IMR-90 (cell line): Measurements from ENCODE around the gene ICAM4.

Source experiments
- CEBPB ChIP-seq: IDR thresholded peaks from 2 replicates; pipeline ENCODE4 v1.6.1; 2012; ENCODE audit warnings: low read depth, low read length, improper control_type of control experiment
- CHD1 ChIP-seq: IDR thresholded peaks from 2 replicates; pipeline ENCODE4 v1.6.1; 2012; ENCODE audit warnings: low read depth, low read length, improper control_type of control experiment
- CTCF ChIP-seq: conservative IDR thresholded peaks from 2 replicates; pipeline ENCODE4 v1.5.1; 2012; ENCODE audit warnings: mild to moderate bottlenecking, low read depth, low read length, improper control_type of control experiment
- FOS ChIP-seq: fragments of 150-350 bp; IDR thresholded peaks from 2 replicates; pipeline ENCODE4 v1.6.1; 2016; ENCODE audit warnings: low read depth, low read length
- MAFK ChIP-seq: IDR thresholded peaks from 2 replicates; pipeline ENCODE4 v1.6.1; 2012; ENCODE audit warnings: low read depth, low read length, improper control_type of control experiment
- MAZ ChIP-seq: IDR thresholded peaks from 2 replicates; pipeline ENCODE4 v1.6.1; 2012; ENCODE audit warnings: low read depth, mild to moderate bottlenecking, low read length, improper control_type of control experiment, moderate library complexity, borderline replicate concordance
- MXI1 ChIP-seq: IDR thresholded peaks from 2 replicates; pipeline ENCODE4 v1.6.1; 2012; ENCODE audit warnings: low read depth, mild to moderate bottlenecking, low read length, moderate library complexity, borderline replicate concordance
- POLR2A ChIP-seq: IDR thresholded peaks from 2 replicates; pipeline ENCODE4 v1.6.1; 2012; ENCODE audit warnings: mild to moderate bottlenecking, low read depth, low read length
- RAD21 ChIP-seq: IDR thresholded peaks from 2 replicates; pipeline ENCODE4 v1.6.1; 2012; ENCODE audit warnings: low read length, improper control_type of control experiment
- RFX5 ChIP-seq: IDR thresholded peaks from 2 replicates; pipeline ENCODE4 v1.8.0; 2012; ENCODE audit warnings: low read depth, mild to moderate bottlenecking, low read length, moderate library complexity
- SMC3 ChIP-seq: fragments of 150-350 bp; IDR thresholded peaks from 2 replicates; pipeline ENCODE4 v1.6.1; 2016; ENCODE audit warnings: low read depth, mild to moderate bottlenecking, antibody characterized with exemption, low read length, moderate library complexity
- USF2 ChIP-seq: fragments of 150-350 bp; IDR thresholded peaks from 2 replicates; pipeline ENCODE4 v1.6.1; 2017; ENCODE audit warnings: mild to moderate bottlenecking, antibody characterized with exemption, low read length, low read depth
- TF ChIP-seq, protein P1 (sequence below): fragments of 150-350 bp; IDR thresholded peaks from 2 replicates; pipeline ENCODE4 v1.6.1; 2016; ENCODE audit warnings: low read depth, mild to moderate bottlenecking, low read length, moderate library complexity, borderline replicate concordance

- TF ChIP-seq CTCF (no peak), USF2 (no peak), RAD21 (no peak), CEBPB (no peak), CHD1 (no peak), MXI1 (no peak), POLR2A (no peak), MAFK (no peak), RFX5 (no peak), SMC3 (no peak), FOS (no peak), MAZ (no peak)
- TF ChIP-seq, protein P1, sequence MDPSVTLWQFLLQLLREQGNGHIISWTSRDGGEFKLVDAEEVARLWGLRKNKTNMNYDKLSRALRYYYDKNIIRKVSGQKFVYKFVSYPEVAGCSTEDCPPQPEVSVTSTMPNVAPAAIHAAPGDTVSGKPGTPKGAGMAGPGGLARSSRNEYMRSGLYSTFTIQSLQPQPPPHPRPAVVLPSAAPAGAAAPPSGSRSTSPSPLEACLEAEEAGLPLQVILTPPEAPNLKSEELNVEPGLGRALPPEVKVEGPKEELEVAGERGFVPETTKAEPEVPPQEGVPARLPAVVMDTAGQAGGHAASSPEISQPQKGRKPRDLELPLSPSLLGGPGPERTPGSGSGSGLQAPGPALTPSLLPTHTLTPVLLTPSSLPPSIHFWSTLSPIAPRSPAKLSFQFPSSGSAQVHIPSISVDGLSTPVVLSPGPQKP = no peak
Measured at GRCh38 chr19:10295305-10295846, 8.6 kb downstream of the ICAM4 start.
